Nephron progenitor cell (in vitro differentiated cells): Measurements from ENCODE around the gene NT5C1B.
"Not testable (repeated sequence)": the region's sequence is repeated elsewhere in the genome, so short reads cannot be mapped to it uniquely, and the experiment has no call there.

Source experiments
- DNase-seq: peaks from one replicate; pipeline ENCODE4 v3.0.0; 2021
- H3K27ac Mint-ChIP-seq: 2 replicates; pipeline ENCODE4 v1.8.0; 2021; ENCODE audit warnings: mild to moderate bottlenecking, moderate library complexity, mixed read lengths
- H3K27me3 Mint-ChIP-seq: 2 replicates; pipeline ENCODE4 v1.8.0; 2021; ENCODE audit warnings: mild to moderate bottlenecking, low read depth, mixed read lengths; ENCODE audit not compliant: poor library complexity
- H3K36me3 Mint-ChIP-seq: 2 replicates; pipeline ENCODE4 v1.8.0; 2021; ENCODE audit warnings: low read depth, mixed read lengths
- H3K4me1 Mint-ChIP-seq: 2 replicates; pipeline ENCODE4 v1.8.0; 2021; ENCODE audit warnings: mixed read lengths
- H3K4me3 Mint-ChIP-seq: 2 replicates; pipeline ENCODE4 v1.8.0; 2021; ENCODE audit warnings: mild to moderate bottlenecking, moderate library complexity, mixed read lengths
- H3K9me3 Mint-ChIP-seq: 2 replicates; pipeline ENCODE4 v1.8.0; 2021; ENCODE audit warnings: mild to moderate bottlenecking, moderate library complexity, mixed read lengths
- CTCF ChIP-seq: fragments of 200-600 bp; sonication (generic); IDR thresholded peaks from 2 replicates; pipeline ENCODE4 v1.5.0; 2021; ENCODE audit warnings: antibody characterized with exemption

The NT5C1B gene

GRCh38 chr2:18589354-18589753 lies at the start of gene NT5C1B:
Gene NT5C1B, minus strand, starts transcription at chr2:18589569. Its CDS starts 101 bp downstream, at chr2:18589468.
- Mint-ChIP-seq H3K9me3 (peaks cover 26% of the 10 kb centered on the region), H3K27ac (no peak within 1 kb of the TSS), H3K36me3 (peaks cover 26% of the 10 kb centered on the region), H3K4me1 (no peaks in the 10 kb centered on the region), H3K27me3 (no peaks in the 10 kb centered on the region), H3K4me3 (no peak within 1 kb of the TSS)
- DNase-seq = no peak
- no peak for TF ChIP-seq CTCF

- H3K27ac Mint-ChIP-seq = no peak overlapping the region
- H3K27me3 Mint-ChIP-seq = no peaks in the 10 kb centered on the region
- peaks cover 70% of the 10 kb centered on the region for H3K9me3 Mint-ChIP-seq
- H3K4me1 Mint-ChIP-seq = peaks cover 5% of the 10 kb centered on the region
- H3K4me3 Mint-ChIP-seq = no peak overlapping the region
- H3K36me3 Mint-ChIP-seq = peaks cover 47% of the 10 kb centered on the region
- no peak for DNase-seq
- no peak for TF ChIP-seq CTCF
These were observed 47.8 kb upstream of the NT5C1B start for GRCh38 chr2:18637196-18637595.

- not testable (repeated sequence) for H3K4me1 Mint-ChIP-seq, H3K4me3 Mint-ChIP-seq, DNase-seq, H3K27me3 Mint-ChIP-seq, H3K27ac Mint-ChIP-seq
- peaks cover 40% of the 10 kb centered on the region for H3K36me3 Mint-ChIP-seq
- H3K9me3 Mint-ChIP-seq = peaks cover 65% of the 10 kb centered on the region
These were observed 43.3 kb upstream of the NT5C1B start for GRCh38 chr2:18632699-18633098.

- Mint-ChIP-seq H3K27ac (no peak overlapping the region), H3K4me1 (no peaks in the 10 kb centered on the region), H3K4me3 (no peak overlapping the region), H3K36me3 (peaks cover 25% of the 10 kb centered on the region), H3K27me3 (peaks cover 3% of the 10 kb centered on the region), H3K9me3 (peaks cover 47% of the 10 kb centered on the region)
- TF ChIP-seq CTCF = no peak
- DNase-seq = no peak
These were observed 41.6 kb upstream of the NT5C1B start for GRCh38 chr2:18630941-18631340.

GRCh38 chr2:18630541-18630940 lies 41.2 kb upstream of the NT5C1B start:
- H3K27ac Mint-ChIP-seq = no peak overlapping the region
- H3K4me1 Mint-ChIP-seq = no peaks in the 10 kb centered on the region
- no peak for DNase-seq
- H3K36me3 Mint-ChIP-seq = peaks cover 24% of the 10 kb centered on the region
- no peak for TF ChIP-seq CTCF
- H3K4me3 Mint-ChIP-seq = no peak overlapping the region
- peaks cover 5% of the 10 kb centered on the region for H3K27me3 Mint-ChIP-seq
- H3K9me3 Mint-ChIP-seq = peaks cover 44% of the 10 kb centered on the region

GRCh38 chr2:18630101-18630500 lies 40.7 kb upstream of the NT5C1B start:
- no peaks in the 10 kb centered on the region for H3K4me1 Mint-ChIP-seq

More at GRCh38 chr2:18630101-18630500, 40.7 kb upstream of the NT5C1B start:
- H3K4me3 Mint-ChIP-seq = no peak overlapping the region
- peaks cover 5% of the 10 kb centered on the region for H3K27me3 Mint-ChIP-seq
- no peak for TF ChIP-seq CTCF
- H3K9me3 Mint-ChIP-seq = peaks cover 39% of the 10 kb centered on the region
- no peak overlapping the region for H3K27ac Mint-ChIP-seq
- DNase-seq = no peak
- H3K36me3 Mint-ChIP-seq = peaks cover 20% of the 10 kb centered on the region
